Fibroblast of pulmonary artery (primary cell): ENCODE measurements around the gene CLTB.

Source experiments
- DNase-seq: peaks from one replicate; pipeline ENCODE4 v3.0.0-alpha.2; 2010; ENCODE audit warnings: low read depth
- H3K4me3 ChIP-seq: replicated peaks from 2 replicates; pipeline ENCODE4 v1.5.1; 2011; ENCODE audit warnings: low read depth, mild to moderate bottlenecking, control low read depth, low read length, moderate library complexity
- TF ChIP-seq, protein P1 (sequence below): IDR thresholded peaks from 2 replicates; pipeline ENCODE4 v1.5.1; 2011; ENCODE audit warnings: mild to moderate bottlenecking, control low read depth, low read length, inconsistent platforms; ENCODE audit errors: missing control alignments

The CLTB gene

DNA sequence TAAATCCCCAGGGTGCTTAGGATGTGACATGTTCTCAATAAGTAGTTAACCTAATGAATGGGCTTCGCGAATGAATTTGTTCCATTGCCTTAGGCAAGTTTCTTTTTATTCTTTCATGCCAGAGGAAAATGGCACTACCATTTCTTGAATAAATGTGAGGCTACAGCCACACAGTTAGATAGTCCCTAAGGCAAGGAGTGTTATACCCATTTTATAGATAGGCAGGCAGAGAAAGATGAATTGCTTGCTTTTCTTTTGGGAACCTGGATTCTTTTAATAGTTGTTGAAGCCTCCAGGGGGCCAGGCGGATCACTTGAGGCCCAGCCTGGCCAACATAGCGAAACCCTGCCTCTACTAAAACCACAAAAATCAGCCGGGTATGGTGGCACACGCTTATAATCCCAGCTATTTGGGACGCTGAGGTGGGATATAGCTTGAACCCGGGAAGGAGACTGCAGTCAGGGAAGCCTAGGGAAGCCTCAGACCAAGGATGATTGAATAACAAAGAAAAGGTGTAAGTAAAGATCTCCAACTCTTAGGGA is 28.9 kb downstream of the CLTB start:
- TF ChIP-seq, protein P1, sequence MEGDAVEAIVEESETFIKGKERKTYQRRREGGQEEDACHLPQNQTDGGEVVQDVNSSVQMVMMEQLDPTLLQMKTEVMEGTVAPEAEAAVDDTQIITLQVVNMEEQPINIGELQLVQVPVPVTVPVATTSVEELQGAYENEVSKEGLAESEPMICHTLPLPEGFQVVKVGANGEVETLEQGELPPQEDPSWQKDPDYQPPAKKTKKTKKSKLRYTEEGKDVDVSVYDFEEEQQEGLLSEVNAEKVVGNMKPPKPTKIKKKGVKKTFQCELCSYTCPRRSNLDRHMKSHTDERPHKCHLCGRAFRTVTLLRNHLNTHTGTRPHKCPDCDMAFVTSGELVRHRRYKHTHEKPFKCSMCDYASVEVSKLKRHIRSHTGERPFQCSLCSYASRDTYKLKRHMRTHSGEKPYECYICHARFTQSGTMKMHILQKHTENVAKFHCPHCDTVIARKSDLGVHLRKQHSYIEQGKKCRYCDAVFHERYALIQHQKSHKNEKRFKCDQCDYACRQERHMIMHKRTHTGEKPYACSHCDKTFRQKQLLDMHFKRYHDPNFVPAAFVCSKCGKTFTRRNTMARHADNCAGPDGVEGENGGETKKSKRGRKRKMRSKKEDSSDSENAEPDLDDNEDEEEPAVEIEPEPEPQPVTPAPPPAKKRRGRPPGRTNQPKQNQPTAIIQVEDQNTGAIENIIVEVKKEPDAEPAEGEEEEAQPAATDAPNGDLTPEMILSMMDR = no peak
- peak overlapping the region; percentile 84 for H3K4me3 ChIP-seq
- no peak for DNase-seq

DNA sequence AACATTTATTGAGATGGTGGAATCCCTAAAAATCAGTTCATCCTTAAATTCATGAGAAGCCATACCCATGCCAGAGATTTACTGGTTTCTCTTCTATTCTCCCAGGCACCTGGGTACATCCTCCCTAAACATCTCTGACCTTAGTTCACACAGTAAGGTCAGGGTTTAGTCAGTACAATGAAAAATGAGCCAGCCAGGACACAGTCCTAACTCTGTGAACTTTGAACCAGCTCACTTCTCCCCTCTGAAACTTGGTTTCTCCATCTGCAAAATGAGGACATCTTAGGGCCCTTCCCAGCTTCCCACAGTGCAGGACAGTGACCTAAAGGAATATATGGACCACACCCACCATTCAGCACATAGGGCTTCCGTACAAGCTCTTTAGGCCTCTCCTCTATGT is 29.8 kb downstream of the CLTB start:
- DNase-seq = no peak
- TF ChIP-seq, protein P1 = no peak
- no peak overlapping the region for H3K4me3 ChIP-seq

DNA sequence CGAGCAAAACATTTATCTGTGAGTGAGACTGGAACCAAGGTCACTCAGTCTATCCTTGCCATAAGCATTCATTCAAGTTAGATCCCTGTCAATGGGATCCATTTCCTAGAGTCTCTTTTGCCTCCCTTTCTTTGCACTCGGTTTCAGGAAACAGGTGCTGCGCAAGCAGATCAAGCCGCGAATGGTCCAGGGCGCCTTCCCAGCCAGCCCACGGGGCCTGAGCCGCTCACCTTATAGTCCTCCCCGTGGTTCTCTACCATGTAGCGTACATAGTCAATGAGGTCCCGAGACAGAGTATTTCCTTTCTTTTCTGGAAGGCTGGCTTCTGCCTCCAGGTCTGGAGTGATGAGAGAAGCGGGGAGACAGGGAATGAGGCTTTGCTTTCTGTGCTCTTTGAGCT is 31.3 kb downstream of the CLTB start:
- no peak overlapping the region for H3K4me3 ChIP-seq
- TF ChIP-seq, protein P1 = no peak
- no peak for DNase-seq

DNA sequence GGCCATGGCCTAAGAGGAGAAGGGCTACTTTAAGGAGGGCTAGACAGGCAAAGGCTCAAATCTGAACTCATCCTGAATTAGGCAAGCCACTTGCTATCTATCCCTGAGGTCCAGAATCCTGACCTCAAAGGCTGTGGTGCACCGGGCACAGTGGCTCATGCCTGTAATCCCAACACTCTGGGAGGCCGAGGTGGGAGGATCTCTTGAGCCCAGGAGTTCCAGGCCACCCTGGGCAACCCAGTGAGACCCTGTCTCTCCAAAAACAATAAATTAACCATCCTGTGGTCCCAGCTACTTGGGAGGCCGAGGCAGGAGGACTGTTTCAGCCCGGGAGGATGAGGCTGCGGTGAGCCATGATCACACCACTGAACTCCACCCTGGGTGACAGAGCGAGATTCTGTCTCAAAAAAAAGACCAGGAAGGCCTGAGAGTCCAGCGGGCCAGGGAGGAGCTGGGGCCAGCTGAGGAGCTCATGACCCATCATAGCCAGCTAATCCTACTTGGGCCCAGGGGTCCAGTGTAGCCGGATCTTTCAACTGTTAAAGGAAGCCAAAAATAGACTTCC is 31.9 kb downstream of the CLTB start:
- H3K4me3 ChIP-seq = no peak overlapping the region
- TF ChIP-seq, protein P1 = no peak
- no peak for DNase-seq

DNA sequence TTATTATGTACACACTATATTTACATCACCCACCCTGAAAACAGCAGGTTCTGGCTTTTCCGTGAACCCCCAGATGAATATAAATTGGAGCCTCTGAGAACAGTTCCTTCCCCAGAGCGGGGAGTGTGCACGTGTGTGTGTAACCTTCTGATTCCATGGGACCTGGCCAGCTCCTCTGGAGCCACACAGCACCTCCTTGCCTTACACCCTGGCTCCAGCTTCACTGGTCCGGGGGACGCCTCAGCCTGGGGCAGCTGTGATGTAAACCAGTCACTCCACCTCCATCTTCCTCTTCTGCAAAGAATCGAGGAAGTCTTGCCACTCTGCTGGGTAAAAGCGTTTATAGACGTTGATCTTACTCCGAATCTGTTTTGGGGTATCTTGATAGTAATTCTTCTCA is 32.4 kb downstream of the CLTB start:
- no peak for DNase-seq
- TF ChIP-seq, protein P1 = no peak
- H3K4me3 ChIP-seq = no peak overlapping the region

DNA sequence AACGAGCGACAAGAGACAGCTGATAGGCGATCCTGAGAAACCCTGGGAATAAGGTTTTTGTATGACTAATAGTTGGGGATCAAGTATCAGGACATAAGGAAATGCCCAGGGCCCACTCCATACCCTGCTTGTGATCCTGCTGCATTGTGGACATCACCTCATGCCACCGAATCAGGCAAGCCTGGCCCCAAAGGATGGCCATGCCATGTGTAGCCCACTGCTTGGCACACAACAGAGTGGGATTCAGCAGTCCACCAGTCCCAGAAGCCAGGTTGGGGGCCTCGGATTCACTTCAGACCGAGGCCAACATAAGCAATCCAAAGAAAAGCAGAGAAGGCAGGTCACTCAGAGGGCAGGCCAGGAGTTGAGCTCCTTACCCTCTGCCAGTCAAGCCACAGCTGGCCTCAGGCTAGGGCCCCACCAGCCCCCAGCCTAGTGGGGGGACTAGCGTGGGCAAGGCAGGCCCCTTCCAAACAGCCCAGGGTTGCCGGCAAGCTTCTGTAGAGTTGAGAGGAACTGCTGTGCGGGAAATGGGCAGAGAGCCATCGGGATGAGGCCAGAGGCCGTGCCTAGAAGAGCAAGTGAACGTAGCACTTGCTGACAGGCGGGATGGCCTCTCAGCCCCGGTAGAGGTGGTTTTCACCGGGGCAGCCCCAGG is 33.0 kb downstream of the CLTB start:
- DNase-seq = no peak
- TF ChIP-seq, protein P1 = no peak
- no peak overlapping the region for H3K4me3 ChIP-seq

DNA sequence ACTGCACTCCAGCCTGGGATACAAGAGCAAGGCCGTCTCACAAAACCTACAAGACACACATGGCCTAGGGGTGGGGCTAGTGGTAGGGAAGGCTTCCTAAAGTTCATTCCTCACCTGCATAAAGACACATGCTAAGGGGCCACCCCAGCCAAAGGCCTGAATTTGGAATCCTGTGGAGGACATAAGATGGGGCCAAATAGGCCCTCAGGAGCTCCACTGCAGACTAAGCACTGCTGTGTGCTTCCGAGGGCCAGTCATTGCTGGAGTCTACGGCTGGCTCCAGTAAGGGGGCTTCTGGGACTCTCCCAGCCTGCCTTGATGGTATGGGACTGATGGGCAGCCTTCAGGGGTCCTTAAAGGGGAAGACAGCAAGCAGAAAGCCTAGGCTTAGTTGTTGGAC is 33.6 kb downstream of the CLTB start:
- TF ChIP-seq, protein P1 = no peak
- H3K4me3 ChIP-seq = no peak overlapping the region
- no peak for DNase-seq
